RWPE1 (cell line): Measurements from ENCODE around the gene CDC42EP2.

Source experiments
- CTCF ChIA-PET: fragments of 350-600 bp; sonication (Branson Sonifier 250); formaldehyde crosslinking; extraction: SDS; loops from one replicate; lab custom pipeline; 2021; lab: Yijun Ruan, JAX
- POLR2A ChIA-PET: fragments of 400-600 bp; formaldehyde crosslinking; extraction: SDS; loops from one replicate; lab custom pipeline; 2020; ENCODE audit warnings: antibody characterized with exemption; ENCODE audit not compliant: low non-redundant PET; lab: Yijun Ruan, JAX
- DNase-seq: peaks from one replicate; pipeline ENCODE4 v3.0.0; 2012; ENCODE audit warnings: low spot score
- H3K27ac ChIP-seq: fragments of 450-650 bp; 2 replicates; pipeline ENCODE4 v1.5.1; 2017
- TF ChIP-seq, protein P1 (sequence below): fragments of 450-650 bp; conservative IDR thresholded peaks from 2 replicates; pipeline ENCODE4 v1.5.1; 2017; ENCODE audit warnings: low read depth, mild to moderate bottlenecking

The CDC42EP2 gene

DNA sequence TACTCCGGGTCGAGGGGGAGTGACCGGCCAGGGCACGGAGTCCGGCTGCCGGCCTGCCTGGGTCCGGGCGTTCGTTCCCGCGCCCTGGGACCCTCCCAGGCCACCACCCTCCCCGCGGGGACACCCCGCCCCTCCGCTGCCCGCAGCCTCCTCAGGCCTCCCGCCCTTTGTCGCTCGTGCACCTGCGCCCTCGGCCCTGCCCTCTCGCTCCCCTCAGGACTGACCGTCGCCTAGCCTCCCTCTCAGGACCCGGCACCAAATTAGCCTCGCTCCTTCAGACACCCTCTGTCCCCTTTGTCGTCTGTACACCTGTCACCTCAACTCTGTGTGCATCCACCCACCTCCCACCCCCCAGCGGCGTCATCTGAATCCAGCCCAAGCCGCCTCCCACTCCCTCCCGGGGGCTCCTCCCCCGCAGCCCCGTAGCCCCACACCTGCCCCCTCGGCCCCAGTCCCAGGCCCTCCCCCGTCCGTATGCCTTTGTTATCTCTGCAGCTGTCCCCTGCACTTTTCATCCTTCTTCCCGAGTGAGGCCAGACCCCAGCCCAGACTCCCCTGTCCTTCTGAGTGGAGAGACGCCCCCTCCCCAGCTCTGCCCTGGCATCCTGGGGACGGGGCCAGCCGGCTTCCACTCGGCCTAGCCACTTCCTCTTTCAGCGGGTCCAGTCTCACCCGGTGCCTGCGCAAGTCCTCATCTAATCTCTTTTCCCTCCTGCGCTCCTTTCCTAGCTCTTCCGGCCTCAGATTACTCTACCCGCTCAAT is 40.5 kb downstream of the CDC42EP2 start:
- CTCF ChIA-PET, result interaction anchor here (0.8 kb wide), 1 partner anchor 166 kb away, joined by 5 read pairs; no protein-coding TSS in a partner anchor
- POLR2A ChIA-PET, result interaction anchor here (0.7 kb wide), 1 partner anchor 27 kb away, joined by 3 read pairs; the partner anchor contains the start of gene SLC25A45
- peak overlapping the region; percentile 72 for H3K27ac ChIP-seq
- TF ChIP-seq, protein P1, sequence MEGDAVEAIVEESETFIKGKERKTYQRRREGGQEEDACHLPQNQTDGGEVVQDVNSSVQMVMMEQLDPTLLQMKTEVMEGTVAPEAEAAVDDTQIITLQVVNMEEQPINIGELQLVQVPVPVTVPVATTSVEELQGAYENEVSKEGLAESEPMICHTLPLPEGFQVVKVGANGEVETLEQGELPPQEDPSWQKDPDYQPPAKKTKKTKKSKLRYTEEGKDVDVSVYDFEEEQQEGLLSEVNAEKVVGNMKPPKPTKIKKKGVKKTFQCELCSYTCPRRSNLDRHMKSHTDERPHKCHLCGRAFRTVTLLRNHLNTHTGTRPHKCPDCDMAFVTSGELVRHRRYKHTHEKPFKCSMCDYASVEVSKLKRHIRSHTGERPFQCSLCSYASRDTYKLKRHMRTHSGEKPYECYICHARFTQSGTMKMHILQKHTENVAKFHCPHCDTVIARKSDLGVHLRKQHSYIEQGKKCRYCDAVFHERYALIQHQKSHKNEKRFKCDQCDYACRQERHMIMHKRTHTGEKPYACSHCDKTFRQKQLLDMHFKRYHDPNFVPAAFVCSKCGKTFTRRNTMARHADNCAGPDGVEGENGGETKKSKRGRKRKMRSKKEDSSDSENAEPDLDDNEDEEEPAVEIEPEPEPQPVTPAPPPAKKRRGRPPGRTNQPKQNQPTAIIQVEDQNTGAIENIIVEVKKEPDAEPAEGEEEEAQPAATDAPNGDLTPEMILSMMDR, result no peak
- DNase-seq, result no peak

DNA sequence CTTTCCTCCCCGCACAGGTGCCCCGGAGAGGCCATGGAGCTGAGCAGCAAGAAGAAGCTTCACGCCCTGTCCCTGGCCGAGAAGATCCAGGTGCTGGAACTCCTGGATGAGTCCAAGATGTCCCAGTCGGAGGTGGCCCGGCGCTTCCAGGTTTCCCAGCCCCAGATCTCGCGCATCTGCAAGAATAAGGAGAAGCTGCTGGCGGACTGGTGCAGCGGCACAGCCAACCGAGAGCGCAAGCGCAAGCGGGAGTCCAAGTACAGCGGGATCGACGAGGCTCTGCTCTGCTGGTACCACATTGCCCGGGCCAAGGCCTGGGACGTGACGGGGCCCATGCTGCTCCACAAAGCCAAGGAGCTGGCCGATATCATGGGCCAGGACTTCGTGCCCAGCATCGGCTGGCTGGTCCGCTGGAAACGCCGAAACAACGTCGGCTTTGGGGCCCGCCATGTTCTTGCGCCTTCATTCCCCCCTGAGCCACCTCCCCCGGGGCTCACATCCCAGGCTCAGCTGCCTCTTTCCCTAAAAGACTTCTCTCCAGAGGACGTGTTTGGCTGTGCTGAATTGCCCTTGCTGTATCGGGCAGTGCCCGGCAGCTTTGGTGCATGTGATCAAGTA is 41.2 kb downstream of the CDC42EP2 start:
- ChIA-PET CTCF (interaction anchor here (0.8 kb wide), 1 partner anchor 165 kb away, joined by 5 read pairs; no protein-coding TSS in a partner anchor), POLR2A (interaction anchor here (0.5 to 0.7 kb wide), 2 partner anchors 24 to 27 kb away, joined by 3 read pairs; partner anchors contain the start of gene SLC25A45)
- no peak for DNase-seq
- TF ChIP-seq, protein P1, result no peak
- H3K27ac ChIP-seq, result no peak overlapping the region

DNA sequence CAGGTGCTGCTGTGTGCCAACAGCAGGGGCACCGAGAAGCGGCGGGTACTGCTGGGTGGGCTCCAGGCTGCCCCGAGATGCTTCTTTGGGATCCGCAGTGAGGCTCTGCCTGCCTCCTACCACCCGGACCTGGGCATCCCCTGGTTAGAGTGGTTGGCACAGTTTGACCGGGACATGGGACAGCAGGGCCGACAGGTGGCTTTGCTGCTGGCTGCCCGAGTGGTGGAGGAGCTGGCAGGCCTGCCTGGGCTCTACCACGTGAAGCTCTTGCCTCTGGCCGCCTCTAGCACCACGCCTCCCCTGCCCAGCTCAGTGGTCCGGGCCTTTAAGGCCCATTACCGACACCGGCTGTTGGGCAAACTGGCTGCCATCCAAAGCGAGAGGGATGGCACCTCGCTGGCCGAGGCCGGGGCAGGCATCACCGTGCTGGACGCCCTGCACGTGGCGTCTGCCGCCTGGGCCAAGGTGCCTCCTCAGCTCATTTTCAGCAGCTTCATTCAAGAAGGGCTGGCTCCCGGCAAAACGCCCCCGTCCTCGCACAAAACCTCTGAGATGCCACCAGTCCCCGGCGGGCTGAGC is 41.8 kb downstream of the CDC42EP2 start:
- TF ChIP-seq, protein P1, result no peak

GRCh38 chr11:65357856-65358356 is 43.2 kb downstream of the CDC42EP2 start:
- DNase-seq, result no peak
- no peak overlapping the region for H3K27ac ChIP-seq
- TF ChIP-seq, protein P1, result no peak
- POLR2A ChIA-PET, result no interaction called here
- CTCF ChIA-PET, result no interaction called here

More for the DNA sequence above, 41.8 kb downstream of the CDC42EP2 start:
- ChIA-PET CTCF (no interaction called here), POLR2A (no interaction called here)
- H3K27ac ChIP-seq, result no peak overlapping the region
- DNase-seq, result no peak

DNA sequence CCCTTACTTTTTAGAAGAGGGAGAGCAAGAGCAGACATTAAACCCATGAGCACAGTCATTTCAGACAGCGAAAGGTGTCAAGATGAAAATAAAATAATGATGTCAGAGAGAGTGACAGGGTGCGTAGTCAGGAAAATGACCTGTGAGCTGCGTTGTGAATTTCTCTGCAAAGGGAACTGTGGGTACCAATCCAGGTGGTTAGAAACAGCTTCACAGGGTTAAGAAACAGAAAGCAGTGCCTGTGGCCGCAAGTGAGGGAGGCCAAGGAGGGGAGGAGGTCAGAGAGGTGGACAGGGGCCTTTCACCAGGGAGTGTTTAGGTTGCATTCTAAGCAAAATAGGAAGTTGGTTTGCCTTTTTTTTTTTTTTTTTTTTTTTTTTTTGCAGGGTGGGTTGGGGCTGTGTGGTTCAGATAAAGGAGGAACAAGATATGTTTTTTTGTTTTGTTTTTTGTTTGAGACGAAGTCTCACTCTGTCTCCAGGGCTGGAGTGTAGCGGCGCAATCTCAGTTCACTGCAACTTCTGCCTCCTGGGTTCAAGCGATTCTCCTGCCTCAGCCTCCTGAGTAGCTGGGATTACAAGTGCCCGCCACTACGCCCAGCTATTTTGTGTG is 47.8 kb downstream of the CDC42EP2 start:
- CTCF ChIA-PET, result interaction anchor here (0.9 to 1.0 kb wide), 2 partner anchors 10 to 57 kb away, joined by 3 to 5 read pairs; no protein-coding TSS in a partner anchor
- DNase-seq, result no peak
- POLR2A ChIA-PET, result no interaction called here
- TF ChIP-seq, protein P1, result no peak
- H3K27ac ChIP-seq, result no peak overlapping the region

DNA sequence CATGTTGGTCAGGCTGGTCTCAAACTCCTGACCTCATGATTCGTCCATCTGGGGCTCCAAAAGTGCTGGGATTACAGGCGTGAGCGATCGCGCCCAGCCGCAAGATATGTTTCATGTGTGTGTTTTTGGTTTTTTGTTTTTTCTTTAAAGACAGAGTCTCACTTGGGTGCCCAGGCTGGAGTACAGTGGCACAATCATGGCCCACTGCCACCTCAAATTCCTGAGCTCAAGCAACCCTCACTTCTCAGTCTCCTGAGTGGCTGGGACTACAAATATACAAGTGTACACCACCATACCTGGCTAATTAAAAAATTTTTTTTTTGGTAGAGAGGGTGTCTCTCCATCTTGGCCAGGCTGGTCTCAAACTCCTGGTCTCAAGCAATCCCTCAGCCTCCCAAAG is 48.3 kb downstream of the CDC42EP2 start:
- ChIA-PET POLR2A (no interaction called here), CTCF (interaction anchor here (1.0 kb wide), 1 partner anchor 56 kb away, joined by 5 read pairs; no protein-coding TSS in a partner anchor)
- TF ChIP-seq, protein P1, result no peak
- H3K27ac ChIP-seq, result no peak overlapping the region
- no peak for DNase-seq
